CD4-positive, alpha-beta T cell treated with Interferon alpha-2 for 1 hour (primary cell): ENCODE data around the gene SLC9A4.

Experiments used
- DNase-seq, 2 donors: peaks; one replicate each; pipeline ENCODE4 v3.0.0-alpha.2; 2020 to 2022

The SLC9A4 gene

GRCh38 chr2:102473020-102473419 is at the start of gene SLC9A4:
Gene SLC9A4, plus strand, starts transcription at chr2:102473226. Its CDS starts 534 bp downstream, at chr2:102473760.
- DNase-seq = peak; percentile 33 to 50

GRCh38 chr2:102423368-102423767 is 49.7 kb upstream of the SLC9A4 start:
- no peak for DNase-seq

GRCh38 chr2:102424754-102425153 is 48.3 kb upstream of the SLC9A4 start:
- DNase-seq = no peak

- DNase-seq = no peak
These were observed 47.4 kb upstream of the SLC9A4 start for GRCh38 chr2:102425441-102426132.

GRCh38 chr2:102427249-102427648 is 45.8 kb upstream of the SLC9A4 start:
- DNase-seq = no peak

- no peak for DNase-seq
These were observed 44.5 kb upstream of the SLC9A4 start for GRCh38 chr2:102428573-102428972.

GRCh38 chr2:102432386-102432785 is 40.6 kb upstream of the SLC9A4 start:
- DNase-seq = no peak

- no peak for DNase-seq
These were observed 38.9 kb upstream of the SLC9A4 start for GRCh38 chr2:102433973-102434654.

- no peak for DNase-seq
These were observed 38.2 kb upstream of the SLC9A4 start for GRCh38 chr2:102434655-102435381.

GRCh38 chr2:102435741-102436140 is 37.3 kb upstream of the SLC9A4 start:
- DNase-seq = no peak

GRCh38 chr2:102436323-102436722 is 36.7 kb upstream of the SLC9A4 start:
- DNase-seq = peak in 1 of 2 donors; percentile 30

GRCh38 chr2:102437122-102437521 is 35.9 kb upstream of the SLC9A4 start:
- no peak for DNase-seq

GRCh38 chr2:102438111-102438510 is 34.9 kb upstream of the SLC9A4 start:
- DNase-seq = no peak

GRCh38 chr2:102438578-102438977 is 34.4 kb upstream of the SLC9A4 start:
- DNase-seq = no peak

- DNase-seq = no peak
These were observed 33.8 kb upstream of the SLC9A4 start for GRCh38 chr2:102439065-102439695.

GRCh38 chr2:102442967-102443828 is 29.8 kb upstream of the SLC9A4 start:
- peak; percentile 37 to 70 for DNase-seq

GRCh38 chr2:102444233-102444632 is 28.8 kb upstream of the SLC9A4 start:
- no peak for DNase-seq

- no peak for DNase-seq
These were observed 26.1 kb upstream of the SLC9A4 start for GRCh38 chr2:102446936-102447335.

GRCh38 chr2:102449370-102449974 is 23.6 kb upstream of the SLC9A4 start:
- peak; percentile 42 to 69 for DNase-seq

- no peak for DNase-seq
These were observed 21.1 kb upstream of the SLC9A4 start for GRCh38 chr2:102451968-102452367.

- DNase-seq = no peak
These were observed 19.5 kb upstream of the SLC9A4 start for GRCh38 chr2:102453501-102453900.
